ENCODE results near the gene AMN. TPM values are rescaled to one million over a fixed set of nuclear protein-coding genes. Genes with fewer than 3 reads are reported as not detected.
A peak's percentile ranks its signal among the peaks of the same experiment; 100 is the strongest.
"Not testable (repeated sequence)": the region's sequence is repeated elsewhere in the genome, so short reads cannot be mapped to it uniquely, and the experiment has no call there.

The AMN gene
- total RNA-seq, 2 donors from 2014 or later = 6.0 TPM; not detected in 1

- WGBS, 2 donors = 61 to 62% methylated on average over 12 of the region's 12 CpGs
- H3K27me3 ChIP-seq = peaks cover 5 to 41% of the 10 kb centered on the region in 2 donors
- TF ChIP-seq POLR2A (IDR thresholded peaks at IDR 0.05) (no peak), CTCF (IDR thresholded peaks at IDR 0.05) (no peak)
- ATAC-seq (no peak), DNase-seq (no peak)
- H3K27ac ChIP-seq = no peak overlapping the region
- no peaks in the 10 kb centered on the region for H3K36me3 ChIP-seq (replicated peaks in 1 of 2; ENCODE audit: insufficient read depth in 1 of 2, low read depth in 2 of 2)
- peaks cover 37% of the 10 kb centered on the region for H3K4me1 ChIP-seq
- no peaks in the 10 kb centered on the region for H3K9me3 ChIP-seq
- intact Hi-C loops (cut with DNase I) = loop anchor here (10.0 kb wide), 1 partner anchor 231 kb away; no protein-coding TSS in a partner anchor
- H3K4me3 ChIP-seq = no peak overlapping the region
Measured at GRCh38 chr14:102926104-102926503, 3.6 kb downstream of the AMN start.

- Histone ChIP-seq H3K4me1 (peaks cover 37% of the 10 kb centered on the region), H3K27me3 (peaks cover 5 to 41% of the 10 kb centered on the region in 2 donors)
- not testable (repeated sequence) for H3K9me3 ChIP-seq; DNase-seq; H3K36me3 ChIP-seq (replicated peaks in 1 of 2; ENCODE audit: insufficient read depth in 1 of 2, low read depth in 2 of 2); ATAC-seq; H3K27ac ChIP-seq; H3K4me3 ChIP-seq
- 89 to 96% methylated on average over 10 of the region's 10 CpGs for WGBS, 2 donors
- intact Hi-C loops (cut with DNase I) = loop anchor here (10.0 kb wide), 1 partner anchor 232 kb away; no protein-coding TSS in a partner anchor
Measured at GRCh38 chr14:102926840-102927239, 4.4 kb downstream of the AMN start.

- H3K4me1 ChIP-seq = peaks cover 37% of the 10 kb centered on the region
- DNase-seq (peak in 1 of 4 donors; percentile 27), ATAC-seq (no peak)
- H3K4me3 ChIP-seq = no peak overlapping the region
- no peak overlapping the region for H3K27ac ChIP-seq
- intact Hi-C loops (cut with DNase I) = loop anchor here (10.0 kb wide), 1 partner anchor 233 kb away; no protein-coding TSS in a partner anchor
- H3K9me3 ChIP-seq = no peaks in the 10 kb centered on the region
- peaks cover 5 to 41% of the 10 kb centered on the region in 2 donors for H3K27me3 ChIP-seq
- no peaks in the 10 kb centered on the region for H3K36me3 ChIP-seq (replicated peaks in 1 of 2; ENCODE audit: insufficient read depth in 1 of 2, low read depth in 2 of 2)
- TF ChIP-seq CTCF (IDR thresholded peaks at IDR 0.05) (no peak), POLR2A (IDR thresholded peaks at IDR 0.05) (no peak)
- 69 to 72% methylated on average over 10 to 19 of the region's 19 CpGs for WGBS, 2 donors
Measured at GRCh38 chr14:102927346-102927877, 4.9 kb downstream of the AMN start.

- TF ChIP-seq POLR2A (IDR thresholded peaks at IDR 0.05) (no peak), CTCF (IDR thresholded peaks at IDR 0.05) (no peak)
- H3K27ac ChIP-seq = no peak overlapping the region
- no peak overlapping the region for H3K4me3 ChIP-seq
- intact Hi-C loops (cut with DNase I) = loop anchor here (10.0 kb wide), 1 partner anchor 233 kb away; no protein-coding TSS in a partner anchor
- no peak for DNase-seq
- ATAC-seq = no peak
- H3K27me3 ChIP-seq = peaks cover 5 to 41% of the 10 kb centered on the region in 2 donors
- peaks cover 33% of the 10 kb centered on the region for H3K4me1 ChIP-seq
- no peaks in the 10 kb centered on the region for H3K9me3 ChIP-seq
- peaks cover 0 to 1% of the 10 kb centered on the region in 2 donors for H3K36me3 ChIP-seq (replicated peaks in 1 of 2; ENCODE audit: insufficient read depth in 1 of 2, low read depth in 2 of 2)
- 35% methylated on average over 35 of the region's 35 CpGs; no CpG with 5 or more reads in 1 of the 2 donors for WGBS, 2 donors
Measured at GRCh38 chr14:102927878-102928411, 5.5 kb downstream of the AMN start.

- DNase-seq (peak; percentile 52 to 66 (median 60)), ATAC-seq (peak; percentile 57)
- Histone ChIP-seq H3K4me1 (peaks cover 29% of the 10 kb centered on the region), H3K36me3 (replicated peaks in 1 of 2; ENCODE audit: insufficient read depth in 1 of 2, low read depth in 2 of 2) (peaks cover 0 to 4% of the 10 kb centered on the region in 2 donors), H3K27me3 (peaks cover 5 to 35% of the 10 kb centered on the region in 2 donors), H3K27ac (no peak overlapping the region), H3K9me3 (no peaks in the 10 kb centered on the region), H3K4me3 (no peak overlapping the region)
- intact Hi-C loops (cut with DNase I) = loop anchor here (10.0 kb wide), 1 partner anchor 234 kb away; no protein-coding TSS in a partner anchor
- TF ChIP-seq CTCF (IDR thresholded peaks at IDR 0.05) = no peak
- WGBS, 2 donors = 3 to 7% methylated on average over 28 to 94 of the region's 94 CpGs
Measured at GRCh38 chr14:102928412-102929240, 6.2 kb downstream of the AMN start.
